H1 (cell line): ENCODE data around the gene TSPAN4.

Experiments
- CHD1 ChIP-seq: IDR thresholded peaks from 2 replicates; pipeline ENCODE4 v1.6.1; 2012; ENCODE audit warnings: low read depth, low read length, improper control_type of control experiment
- EP300 ChIP-seq, 2 experiments: IDR thresholded peaks; 1 replicate in 1 of 2; 2 replicates in 1 of 2; pipeline ENCODE4 v1.6.1; 2011 to 2012; ENCODE audit warnings: low read depth in 2 of 2, low read length in 2 of 2, mild to moderate bottlenecking in 2 of 2, borderline replicate concordance in 1 of 2, inconsistent platforms in 1 of 2, moderate library complexity in 1 of 2
- GABPA ChIP-seq: IDR thresholded peaks from 2 replicates; pipeline ENCODE4 v1.6.1; 2011; ENCODE audit warnings: mild to moderate bottlenecking, low read length, moderate library complexity, borderline replicate concordance; ENCODE audit not compliant: insufficient read depth
- KDM1A ChIP-seq: fragments of 200-600, 300-600 bp; sonication (generic); IDR thresholded peaks from 2 replicates; pipeline ENCODE4 v1.7.1; 2016; ENCODE audit warnings: mild to moderate bottlenecking, low read length, borderline replicate concordance
- RAD21 ChIP-seq, 2 experiments: IDR thresholded peaks in 1 of 2; conservative IDR thresholded peaks in 1 of 2; 2 replicates each; pipeline ENCODE4 v1.6.1; 2011; ENCODE audit warnings: low read depth in 2 of 2, low read length in 2 of 2, improper control_type of control experiment in 1 of 2, inconsistent platforms in 1 of 2, mild to moderate bottlenecking in 1 of 2, moderate library complexity in 1 of 2
- RBBP5 ChIP-seq: IDR thresholded peaks from 2 replicates; pipeline ENCODE4 v1.7.1; 2012; ENCODE audit warnings: low read depth, mild to moderate bottlenecking, inconsistent platforms, low read length, moderate library complexity, borderline replicate concordance
- SAP30 ChIP-seq: fragments of 300-600 bp; sonication (generic); IDR thresholded peaks from 2 replicates; pipeline ENCODE4 v1.7.1; 2012; ENCODE audit warnings: low read length, moderate library complexity, mild to moderate bottlenecking, inconsistent platforms; ENCODE audit not compliant: insufficient read depth, insufficient replicate concordance
- SIN3A ChIP-seq, 2 experiments: IDR thresholded peaks in 1 of 2; conservative IDR thresholded peaks in 1 of 2; 2 replicates each; pipeline ENCODE4 v1.6.1; 2011 to 2012; ENCODE audit warnings: low read length in 2 of 2, improper control_type of control experiment in 1 of 2, low read depth in 1 of 2, mild to moderate bottlenecking in 1 of 2
- TAF1 ChIP-seq: IDR thresholded peaks from 2 replicates; pipeline ENCODE4 v1.6.1; 2011; ENCODE audit warnings: mild to moderate bottlenecking, low read depth, low read length
- TBP ChIP-seq: IDR thresholded peaks from 2 replicates; pipeline ENCODE4 v1.6.1; 2011; ENCODE audit warnings: low read depth, low read length, improper control_type of control experiment
- ZNF274 ChIP-seq: IDR thresholded peaks from 2 replicates; pipeline ENCODE4 v1.7.0; 2012; ENCODE audit warnings: low read length, borderline replicate concordance; ENCODE audit errors: extremely low read depth
- TF ChIP-seq, protein P1 (sequence below), 3 experiments: IDR thresholded peaks; 1 replicate in 2 of 3; 2 replicates in 1 of 3; pipeline versions ENCODE4 v1.5.1 to v1.6.1; 2011; ENCODE audit warnings: low read length in 3 of 3, mild to moderate bottlenecking in 3 of 3, inconsistent platforms in 2 of 3, low read depth in 1 of 3, moderate library complexity in 1 of 3; ENCODE audit not compliant: insufficient read depth in 1 of 3; ENCODE audit errors: control extremely low read depth in 1 of 3
- TF ChIP-seq, protein P2 (sequence below): IDR thresholded peaks from 2 replicates; pipeline ENCODE4 v1.6.1; 2012; ENCODE audit warnings: inconsistent platforms

DNA sequence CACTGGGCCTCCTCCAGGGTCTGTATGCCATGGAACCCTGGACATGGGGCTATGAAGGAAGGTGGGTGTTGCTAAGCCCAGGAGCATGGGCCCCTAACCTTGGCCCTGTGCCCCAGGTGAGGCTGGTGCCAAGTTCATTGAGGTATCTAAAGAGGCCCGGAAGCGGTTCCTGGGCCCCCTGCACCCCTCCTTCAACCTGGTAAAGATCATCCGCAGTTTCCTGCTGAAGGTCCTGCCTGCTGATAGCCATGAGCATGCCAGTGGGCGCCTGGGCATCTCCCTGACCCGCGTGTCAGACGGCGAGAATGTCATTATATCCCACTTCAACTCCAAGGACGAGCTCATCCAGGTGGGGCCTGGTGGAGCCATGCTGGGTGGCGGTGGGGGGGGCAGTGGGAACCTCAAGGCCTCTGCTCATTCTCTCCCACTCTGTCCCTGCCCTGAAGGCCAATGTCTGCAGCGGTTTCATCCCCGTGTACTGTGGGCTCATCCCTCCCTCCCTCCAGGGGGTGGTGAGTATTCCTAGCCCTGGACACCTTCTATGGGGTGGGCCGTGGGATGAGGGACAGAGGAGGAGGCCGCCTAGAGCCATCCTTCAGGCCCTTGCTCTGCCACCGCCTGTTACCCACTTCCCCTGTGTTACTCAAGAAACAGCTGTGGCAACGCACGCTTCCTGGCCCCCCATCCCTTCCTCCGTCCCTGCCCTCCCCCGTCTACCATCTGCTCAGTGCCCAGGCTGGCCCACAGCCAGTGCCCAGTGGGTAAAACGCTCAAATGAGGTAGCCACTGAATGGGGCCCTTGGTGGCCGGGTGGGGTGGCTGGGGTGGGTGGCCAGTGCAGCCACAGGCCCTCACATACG is 20.9 kb upstream of the TSPAN4 start:
- no peak for TF ChIP-seq ZNF274
- no peak for TF ChIP-seq RBBP5
- TF ChIP-seq, protein P1, sequence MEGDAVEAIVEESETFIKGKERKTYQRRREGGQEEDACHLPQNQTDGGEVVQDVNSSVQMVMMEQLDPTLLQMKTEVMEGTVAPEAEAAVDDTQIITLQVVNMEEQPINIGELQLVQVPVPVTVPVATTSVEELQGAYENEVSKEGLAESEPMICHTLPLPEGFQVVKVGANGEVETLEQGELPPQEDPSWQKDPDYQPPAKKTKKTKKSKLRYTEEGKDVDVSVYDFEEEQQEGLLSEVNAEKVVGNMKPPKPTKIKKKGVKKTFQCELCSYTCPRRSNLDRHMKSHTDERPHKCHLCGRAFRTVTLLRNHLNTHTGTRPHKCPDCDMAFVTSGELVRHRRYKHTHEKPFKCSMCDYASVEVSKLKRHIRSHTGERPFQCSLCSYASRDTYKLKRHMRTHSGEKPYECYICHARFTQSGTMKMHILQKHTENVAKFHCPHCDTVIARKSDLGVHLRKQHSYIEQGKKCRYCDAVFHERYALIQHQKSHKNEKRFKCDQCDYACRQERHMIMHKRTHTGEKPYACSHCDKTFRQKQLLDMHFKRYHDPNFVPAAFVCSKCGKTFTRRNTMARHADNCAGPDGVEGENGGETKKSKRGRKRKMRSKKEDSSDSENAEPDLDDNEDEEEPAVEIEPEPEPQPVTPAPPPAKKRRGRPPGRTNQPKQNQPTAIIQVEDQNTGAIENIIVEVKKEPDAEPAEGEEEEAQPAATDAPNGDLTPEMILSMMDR (IDR thresholded peaks at IDR 0.05; ENCODE audit: control extremely low read depth in 1 of 3, insufficient read depth in 1 of 3, low read depth in 1 of 3, low read length in 3 of 3): no peak
- no peak for TF ChIP-seq CHD1
- TF ChIP-seq TBP: no peak
- no peak for TF ChIP-seq RAD21 (IDR thresholded peaks at IDR 0.05 in 1 of 2, conservative IDR thresholded peaks at IDR 0.05 in 1 of 2; ENCODE audit: low read depth in 2 of 2, low read length in 2 of 2)
- no peak for TF ChIP-seq GABPA
- no peak for TF ChIP-seq SAP30
- no peak for TF ChIP-seq EP300 (IDR thresholded peaks at IDR 0.05; ENCODE audit: borderline replicate concordance in 1 of 2, low read depth in 2 of 2, low read length in 2 of 2)
- TF ChIP-seq KDM1A: no peak
- no peak for TF ChIP-seq SIN3A (conservative IDR thresholded peaks at IDR 0.05 in 1 of 2, IDR thresholded peaks at IDR 0.05 in 1 of 2; ENCODE audit: low read depth in 1 of 2, low read length in 2 of 2)
- no peak for TF ChIP-seq TAF1
- TF ChIP-seq, protein P2, sequence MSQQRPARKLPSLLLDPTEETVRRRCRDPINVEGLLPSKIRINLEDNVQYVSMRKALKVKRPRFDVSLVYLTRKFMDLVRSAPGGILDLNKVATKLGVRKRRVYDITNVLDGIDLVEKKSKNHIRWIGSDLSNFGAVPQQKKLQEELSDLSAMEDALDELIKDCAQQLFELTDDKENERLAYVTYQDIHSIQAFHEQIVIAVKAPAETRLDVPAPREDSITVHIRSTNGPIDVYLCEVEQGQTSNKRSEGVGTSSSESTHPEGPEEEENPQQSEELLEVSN: no peak
